Astrocyte of the cerebellum (primary cell): ENCODE results near the gene ZNF780B.

Experiments
- DNase-seq: peaks from one replicate; pipeline ENCODE4 v3.0.0-alpha.2; 2011; ENCODE audit warnings: low read depth
- H3K4me3 ChIP-seq: 2 replicates; pipeline ENCODE4 v1.5.1; 2011; ENCODE audit warnings: mild to moderate bottlenecking, low read depth, low read length, moderate library complexity
- CTCF ChIP-seq: IDR thresholded peaks from 2 replicates; pipeline ENCODE4 v1.5.1; 2012; ENCODE audit warnings: low read length, low read depth, moderate library complexity, mild to moderate bottlenecking; ENCODE audit errors: missing control alignments
- in situ Hi-C: cut with HindIII; loops from 2 replicates; pipeline ENCODE4 v1.10.0; 2017; ENCODE audit warnings: low sequenced_read_pairs

Gene ZNF780B

GRCh38 chr19:39993605-39994004 lies 62.4 kb downstream of the ZNF780B start:
- DNase-seq, result no peak
- H3K4me3 ChIP-seq, result no peak overlapping the region
- no peak for TF ChIP-seq CTCF
- in situ Hi-C loops, result no loop called here

- in situ Hi-C loops, result no loop called here
- no peak for DNase-seq
- TF ChIP-seq CTCF, result no peak
- no peak overlapping the region for H3K4me3 ChIP-seq
Observed at GRCh38 chr19:39987596-39987995, 68.4 kb downstream of the ZNF780B start.

GRCh38 chr19:39987167-39987566 lies 68.9 kb downstream of the ZNF780B start:
- no peak overlapping the region for H3K4me3 ChIP-seq
- in situ Hi-C loops, result no loop called here
- TF ChIP-seq CTCF, result no peak
- DNase-seq, result no peak

- no peak for TF ChIP-seq CTCF
- no peak for DNase-seq
- no peak overlapping the region for H3K4me3 ChIP-seq
- in situ Hi-C loops, result no loop called here
Observed at GRCh38 chr19:39986643-39987042, 69.4 kb downstream of the ZNF780B start.

GRCh38 chr19:39983695-39984300 lies 72.2 kb downstream of the ZNF780B start:
- no peak overlapping the region for H3K4me3 ChIP-seq
- no peak for DNase-seq
- in situ Hi-C loops, result no loop called here
- no peak for TF ChIP-seq CTCF

- no peak for TF ChIP-seq CTCF
- DNase-seq, result no peak
- in situ Hi-C loops, result no loop called here
- H3K4me3 ChIP-seq, result no peak overlapping the region
Observed at GRCh38 chr19:39982883-39983282, 73.1 kb downstream of the ZNF780B start.
